GM23338 (cell line): ENCODE results near the gene UHRF2. TPM values are rescaled to one million over a fixed set of nuclear protein-coding genes. Genes with fewer than 3 reads are reported as not detected.
A peak's percentile ranks its signal among the peaks of the same experiment; 100 is the strongest.

Source experiments
- ATAC-seq: fragments of 200-7000 bp; cut with Tn5 transposase; 3 replicates; pipeline ENCODE4 v1.9.1; 2020
- DNase-seq: peaks from one replicate; pipeline ENCODE4 v3.0.0-alpha.2; 2015; ENCODE audit warnings: low spot score
- H2AFZ ChIP-seq: fragments of 200-600 bp; sonication (generic); 2 replicates; pipeline ENCODE4 v1.8.0; 2016; ENCODE audit warnings: antibody characterized with exemption, mild to moderate bottlenecking, moderate library complexity
- H3F3A ChIP-seq: fragments of 200-600 bp; sonication (generic); replicated peaks from 2 replicates; pipeline ENCODE4 v1.8.0; 2017; ENCODE audit warnings: antibody characterized with exemption, mixed run types, low read depth
- H3K27ac ChIP-seq: fragments of 200-600 bp; sonication (generic); 2 replicates; pipeline ENCODE4 v1.6.1; 2016; ENCODE audit warnings: low read depth
- H3K27me3 ChIP-seq: fragments of 200-600 bp; sonication (generic); 2 replicates; pipeline ENCODE4 v1.8.0; 2016; ENCODE audit warnings: mild to moderate bottlenecking, mixed run types, moderate library complexity; ENCODE audit not compliant: insufficient read depth
- H3K36me3 ChIP-seq: fragments of 200-600 bp; sonication (generic); 2 replicates; pipeline ENCODE4 v1.8.0; 2016; ENCODE audit warnings: mild to moderate bottlenecking; ENCODE audit not compliant: insufficient read depth
- H3K4me1 ChIP-seq: fragments of 200-600 bp; sonication (generic); 2 replicates; pipeline ENCODE4 v1.8.0; 2016; ENCODE audit warnings: mild to moderate bottlenecking, moderate library complexity; ENCODE audit not compliant: insufficient read depth
- H3K4me2 ChIP-seq: fragments of 200-600 bp; sonication (generic); 2 replicates; pipeline ENCODE4 v1.7.1; 2017; ENCODE audit warnings: mixed run types
- H3K4me3 ChIP-seq: fragments of 200-600 bp; sonication (generic); 2 replicates; pipeline ENCODE4 v1.6.1; 2016; ENCODE audit warnings: mixed run types
- H3K79me2 ChIP-seq: fragments of 200-600 bp; sonication (generic); replicated peaks from 2 replicates; pipeline ENCODE4 v1.8.0; 2017; ENCODE audit warnings: mild to moderate bottlenecking; ENCODE audit not compliant: insufficient read depth
- H3K9me2 ChIP-seq: fragments of 200-600 bp; sonication (generic); 2 replicates; pipeline ENCODE4 v1.8.0; 2017; ENCODE audit not compliant: insufficient read depth
- H4K20me1 ChIP-seq: fragments of 200-600 bp; sonication (generic); replicated peaks from 2 replicates; pipeline ENCODE4 v1.8.0; 2017; ENCODE audit warnings: mild to moderate bottlenecking; ENCODE audit not compliant: insufficient read depth
- H3K27ac Mint-ChIP-seq: 2 replicates; pipeline ENCODE4 v1.8.0; 2020; ENCODE audit warnings: inconsistent platforms, mild to moderate bottlenecking, moderate library complexity, mixed read lengths
- H3K27me3 Mint-ChIP-seq: 3 replicates; pipeline ENCODE4 v1.8.0; 2022; ENCODE audit warnings: low read depth, mild to moderate bottlenecking, moderate library complexity, mixed read lengths, inconsistent platforms; ENCODE audit not compliant: insufficient read depth, poor library complexity
- H3K36me3 Mint-ChIP-seq: 3 replicates; pipeline ENCODE4 v1.8.0; 2021; ENCODE audit warnings: low read depth, mild to moderate bottlenecking, inconsistent platforms, moderate library complexity, mixed read lengths
- H3K4me1 Mint-ChIP-seq: 3 replicates; pipeline ENCODE4 v1.8.0; 2020; ENCODE audit warnings: mild to moderate bottlenecking, inconsistent platforms, mixed read lengths
- H3K4me3 Mint-ChIP-seq: 3 replicates; pipeline ENCODE4 v1.8.0; 2021; ENCODE audit warnings: moderate library complexity, mild to moderate bottlenecking, inconsistent platforms, mixed read lengths
- H3K9me3 Mint-ChIP-seq: 3 replicates; pipeline ENCODE4 v1.8.0; 2020; ENCODE audit warnings: moderate library complexity, mild to moderate bottlenecking, inconsistent platforms, mixed read lengths
- ETS1 ChIP-seq: IDR thresholded peaks from 2 replicates; pipeline ENCODE4 v1.6.1; 2016; ENCODE audit warnings: antibody characterized with exemption
- EZH2 ChIP-seq: fragments of 200-600 bp; sonication (generic); IDR thresholded peaks from one replicate; pipeline ENCODE4 v1.8.0; 2017; ENCODE audit warnings: antibody characterized with exemption, mild to moderate bottlenecking, low read depth; ENCODE audit not compliant: unreplicated experiment
- JUNB ChIP-seq: IDR thresholded peaks from one replicate; pipeline ENCODE4 v1.6.1; 2016; ENCODE audit warnings: antibody characterized with exemption; ENCODE audit not compliant: unreplicated experiment
- REST ChIP-seq: IDR thresholded peaks from one replicate; pipeline ENCODE4 v1.6.1; 2018; ENCODE audit warnings: antibody characterized with exemption; ENCODE audit not compliant: unreplicated experiment
- polyA plus RNA-seq: library from polyadenylated mRNA; unstranded; fragments of >200 nt; fragmentation: Nextera tagmentation; extraction: Ambion mirVana; gene quantifications from 2 replicates; pipeline ENCODE4 v1.2.1, GENCODE V29; 2016
- total RNA-seq: library from RNA; depleted of rRNA; stranded (reverse); fragments of >200 nt; shearing (Covaris generic); gene quantifications from 2 replicates; pipeline ENCODE4 v1.2.3, GENCODE V29; 2014

Gene UHRF2
- total and polyA plus RNA-seq, 2 experiments from 2014 or later: 15.1 to 51.6 TPM

- no peak overlapping the region for H3K27ac Mint-ChIP-seq
- no peaks in the 10 kb centered on the region for H3K9me3 Mint-ChIP-seq
- H3K27me3 Mint-ChIP-seq: no peaks in the 10 kb centered on the region
These were observed 58.3 kb downstream of the UHRF2 start for GRCh38 chr9:6471231-6471850.

GRCh38 chr9:6473151-6473550 lies 60.2 kb downstream of the UHRF2 start:
- peaks cover 3% of the 10 kb centered on the region; the same call in 2 of the 3 replicates for H3K36me3 Mint-ChIP-seq
- H3K27ac Mint-ChIP-seq: 0 out of 2 replicates have a peak overlapping the region, but pooled peaks have one; percentile 29
- H3K4me3 ChIP-seq: no peak overlapping the region
- TF ChIP-seq REST: no peak
- no peaks in the 10 kb centered on the region for H3K4me1 ChIP-seq
- ATAC-seq (no peak), DNase-seq (no peak)
- H3K9me2 ChIP-seq: no peaks in the 10 kb centered on the region
- peaks cover 16% of the 10 kb centered on the region; the same call in 2 of the 3 replicates for H3K4me1 Mint-ChIP-seq
- H4K20me1 ChIP-seq: no peaks in the 10 kb centered on the region; the same call in 1 of the 2 replicates
- H3K4me3 Mint-ChIP-seq: no peak overlapping the region
- H3K27me3 ChIP-seq: no peaks in the 10 kb centered on the region
- H3K4me2 ChIP-seq: no peak overlapping the region
- H3K27ac ChIP-seq: no peak overlapping the region
- no peaks in the 10 kb centered on the region for H3K27me3 Mint-ChIP-seq
- H3K9me3 Mint-ChIP-seq: no peaks in the 10 kb centered on the region
- no peak overlapping the region for H2AFZ ChIP-seq
- no peaks in the 10 kb centered on the region for H3K36me3 ChIP-seq
- no peaks in the 10 kb centered on the region for H3F3A ChIP-seq
- peaks cover 4% of the 10 kb centered on the region for H3K79me2 ChIP-seq

More at GRCh38 chr9:6471231-6471850, 58.3 kb downstream of the UHRF2 start:
- H3K79me2 ChIP-seq: peaks cover 7% of the 10 kb centered on the region
- Mint-ChIP-seq H3K4me1 (peaks cover 22% of the 10 kb centered on the region; the same call in 2 of the 3 replicates), H3K36me3 (peaks cover 3% of the 10 kb centered on the region; the same call in 2 of the 3 replicates), H3K4me3 (no peak overlapping the region)
- no peak overlapping the region for H3K4me2 ChIP-seq
- no peaks in the 10 kb centered on the region for H3K4me1 ChIP-seq
- no peaks in the 10 kb centered on the region; the same call in none of the 2 replicates for H4K20me1 ChIP-seq
- H3K27me3 ChIP-seq: no peaks in the 10 kb centered on the region
- no peaks in the 10 kb centered on the region for H3K9me2 ChIP-seq
- TF ChIP-seq ETS1 (no peak), JUNB (no peak), EZH2 (no peak)
- H3K27ac ChIP-seq: 0 out of 2 replicates have a peak overlapping the region, but pooled peaks have one; percentile 24
- H2AFZ ChIP-seq: no peak overlapping the region
- ATAC-seq: peak; percentile 39; the same call in 2 of the 3 replicates
- no peaks in the 10 kb centered on the region for H3F3A ChIP-seq
- no peaks in the 10 kb centered on the region for H3K36me3 ChIP-seq
- no peak for DNase-seq
- no peak overlapping the region for H3K4me3 ChIP-seq
